Rectal smooth muscle tissue (tissue), 1 donor: ENCODE measurements around the gene FBXL3.
"Not testable (repeated sequence)": the region's sequence is repeated elsewhere in the genome, so short reads cannot be mapped to it uniquely, and the experiment has no call there.

ENCODE experiments used
- H3K27ac ChIP-seq: one replicate; pipeline ENCODE4 v1.7.0; 2013; ENCODE audit warnings: low read depth, low read length, inconsistent platforms
- H3K27me3 ChIP-seq: one replicate; pipeline ENCODE4 v1.7.0; 2013; ENCODE audit warnings: low read length; ENCODE audit not compliant: control insufficient read depth, insufficient read depth
- H3K36me3 ChIP-seq: one replicate; pipeline ENCODE4 v1.7.0; 2013; ENCODE audit warnings: low read length; ENCODE audit not compliant: control insufficient read depth, insufficient read depth
- H3K4me1 ChIP-seq: one replicate; pipeline ENCODE4 v1.7.0; 2013; ENCODE audit warnings: low read length; ENCODE audit not compliant: control insufficient read depth, insufficient read depth
- H3K4me3 ChIP-seq: one replicate; pipeline ENCODE4 v1.7.0; 2013; ENCODE audit warnings: low read length
- H3K9ac ChIP-seq: one replicate; pipeline ENCODE4 v1.7.0; 2013; ENCODE audit warnings: low read length

FBXL3 gene

GRCh38 chr13:77016888-77017623 lies 9.9 kb downstream of the FBXL3 start:
- peaks cover 22% of the 10 kb centered on the region for H3K36me3 ChIP-seq
- no peak overlapping the region for H3K4me3 ChIP-seq
- no peak overlapping the region for H3K9ac ChIP-seq
- peaks cover 4% of the 10 kb centered on the region for H3K4me1 ChIP-seq
- H3K27me3 ChIP-seq, result no peaks in the 10 kb centered on the region
- H3K27ac ChIP-seq, result no peak overlapping the region

DNA sequence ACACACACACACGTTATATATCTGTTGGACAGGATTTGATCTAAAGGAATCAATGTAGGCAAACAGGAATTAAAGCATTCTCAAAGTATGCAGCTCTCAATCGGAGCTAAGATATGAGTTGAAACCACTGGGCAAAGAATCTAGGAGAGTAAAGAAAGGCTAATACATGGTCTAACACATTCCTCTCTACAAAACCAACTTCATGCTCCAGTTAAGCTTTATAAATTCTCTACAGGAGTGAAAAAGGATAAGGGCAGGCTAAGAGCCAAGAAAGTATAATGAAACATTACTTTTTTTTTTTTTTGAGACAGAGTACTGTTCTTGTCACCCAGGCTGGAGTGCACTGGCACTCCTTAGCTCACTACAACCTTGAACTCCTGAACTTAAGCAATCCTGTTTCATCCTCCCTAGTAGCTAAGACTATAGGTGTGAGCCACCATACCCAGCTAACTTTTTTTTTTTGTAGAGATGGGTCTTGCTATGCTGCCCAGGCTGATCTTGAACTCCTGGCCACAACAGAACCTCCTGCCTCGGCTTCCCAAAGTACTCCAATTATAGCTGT lies 10.6 kb downstream of the FBXL3 start:
- peaks cover 1% of the 10 kb centered on the region for H3K4me1 ChIP-seq
- H3K9ac ChIP-seq, result no peak overlapping the region
- H3K4me3 ChIP-seq, result no peak overlapping the region
- peaks cover 22% of the 10 kb centered on the region for H3K36me3 ChIP-seq
- H3K27ac ChIP-seq, result no peak overlapping the region
- no peaks in the 10 kb centered on the region for H3K27me3 ChIP-seq

- Histone ChIP-seq H3K4me3 (no peak overlapping the region), H3K27me3 (no peaks in the 10 kb centered on the region), H3K4me1 (no peaks in the 10 kb centered on the region), H3K9ac (no peak overlapping the region), H3K27ac (no peak overlapping the region), H3K36me3 (peaks cover 29% of the 10 kb centered on the region)
These were observed 11.9 kb downstream of the FBXL3 start for GRCh38 chr13:77014906-77015685.

GRCh38 chr13:77013853-77014542 lies 13.0 kb downstream of the FBXL3 start:
- peaks cover 29% of the 10 kb centered on the region for H3K36me3 ChIP-seq
- no peaks in the 10 kb centered on the region for H3K27me3 ChIP-seq
- peaks cover 1% of the 10 kb centered on the region for H3K4me1 ChIP-seq
- no peak overlapping the region for H3K4me3 ChIP-seq
- no peak overlapping the region for H3K27ac ChIP-seq
- no peak overlapping the region for H3K9ac ChIP-seq

GRCh38 chr13:77009719-77010118 lies 17.2 kb downstream of the FBXL3 start:
- not testable (repeated sequence) for H3K27me3 ChIP-seq, H3K27ac ChIP-seq, H3K4me1 ChIP-seq, H3K4me3 ChIP-seq, H3K9ac ChIP-seq
- peaks cover 30% of the 10 kb centered on the region for H3K36me3 ChIP-seq

- H3K4me1 ChIP-seq, result peaks cover 6% of the 10 kb centered on the region
- no peaks in the 10 kb centered on the region for H3K27me3 ChIP-seq
- H3K9ac ChIP-seq, result no peak overlapping the region
- H3K27ac ChIP-seq, result no peak overlapping the region
- H3K36me3 ChIP-seq, result peaks cover 23% of the 10 kb centered on the region
- H3K4me3 ChIP-seq, result no peak overlapping the region
These were observed 17.9 kb downstream of the FBXL3 start for GRCh38 chr13:77009011-77009410.

DNA sequence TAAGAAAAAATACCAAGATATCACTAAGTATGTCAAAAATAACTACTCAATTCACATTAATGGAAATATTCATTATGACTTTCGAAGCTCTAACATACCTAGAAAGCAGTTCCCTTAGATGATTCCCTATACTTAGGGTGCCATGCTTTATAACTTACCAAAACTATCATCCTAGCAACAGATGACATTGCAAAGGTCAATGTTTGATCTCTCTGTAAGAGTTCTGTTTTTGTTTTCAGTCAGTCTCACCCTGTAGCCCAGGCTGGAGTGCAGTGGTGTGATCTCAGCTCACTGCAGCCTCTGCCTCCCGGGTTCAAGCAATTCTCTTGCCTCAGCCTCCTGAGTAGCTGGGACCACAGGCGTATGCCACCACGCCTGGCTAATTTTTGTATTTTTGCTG lies 18.6 kb downstream of the FBXL3 start:
- H3K36me3 ChIP-seq, result peaks cover 18% of the 10 kb centered on the region

DNA sequence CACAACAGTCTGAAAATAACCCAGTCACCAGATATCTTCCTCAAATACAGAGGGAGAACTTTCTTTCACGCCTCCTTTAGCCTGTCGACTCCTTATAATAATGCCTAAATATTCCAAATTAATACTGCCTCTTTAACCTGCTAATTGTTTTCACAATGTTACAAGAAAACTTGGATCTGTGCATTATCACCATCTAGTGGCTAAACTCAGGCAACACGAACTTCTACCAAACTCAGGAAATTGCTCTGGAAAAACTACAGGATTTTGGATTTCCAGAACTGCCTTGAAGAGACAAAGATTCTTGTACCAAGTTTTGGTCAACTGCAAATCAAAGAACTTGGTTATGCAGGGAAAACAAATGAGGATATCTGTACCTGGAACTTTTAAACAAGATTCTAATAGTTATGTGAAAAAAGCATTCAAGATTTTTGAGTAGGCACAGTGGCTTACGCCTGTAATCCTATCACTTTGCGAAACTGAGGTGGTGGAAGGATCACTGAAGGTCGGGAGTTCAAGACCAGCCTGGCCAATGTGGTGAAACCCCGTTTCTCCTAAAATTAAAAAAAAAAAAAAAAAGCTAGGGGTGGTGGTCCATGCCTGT lies 24.3 kb downstream of the FBXL3 start:
- Histone ChIP-seq H3K4me1 (peaks cover 7% of the 10 kb centered on the region), H3K27ac (no peak overlapping the region), H3K27me3 (no peaks in the 10 kb centered on the region), H3K4me3 (no peak overlapping the region), H3K36me3 (peaks cover 8% of the 10 kb centered on the region), H3K9ac (no peak overlapping the region)

More for the DNA sequence above, 18.6 kb downstream of the FBXL3 start:
- H3K9ac ChIP-seq, H3K4me3 ChIP-seq, H3K4me1 ChIP-seq, H3K27ac ChIP-seq, H3K27me3 ChIP-seq: not testable (repeated sequence)

DNA sequence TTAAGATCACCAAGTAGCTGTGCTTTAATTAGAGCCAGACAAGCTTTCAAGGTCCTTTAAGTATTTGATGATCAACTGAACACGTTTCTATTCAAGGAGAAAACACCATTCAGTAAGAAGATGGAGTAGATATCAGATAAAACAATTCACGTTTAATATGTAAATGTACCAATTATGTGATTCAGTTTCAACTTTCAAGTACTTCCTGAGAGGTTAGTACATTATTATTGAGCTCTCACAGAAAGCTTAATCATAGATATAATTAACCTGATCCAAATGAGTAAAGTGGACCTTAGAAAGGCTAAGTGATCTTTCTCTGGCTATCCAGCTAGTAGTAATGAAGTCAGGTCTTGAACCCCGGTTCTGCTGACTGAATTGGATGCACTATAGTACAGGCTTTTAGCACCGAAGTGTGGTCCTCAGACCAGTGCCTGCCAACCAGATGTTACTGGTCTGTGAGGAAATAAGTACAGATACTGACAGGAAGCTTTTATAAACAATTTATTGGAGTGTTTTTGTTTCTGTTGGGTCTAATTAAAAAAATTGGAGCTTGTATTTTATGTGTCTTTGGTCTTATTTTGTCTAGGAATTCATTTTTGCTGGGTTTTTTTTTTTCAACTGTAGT lies 24.9 kb downstream of the FBXL3 start:
- Histone ChIP-seq H3K27me3 (no peaks in the 10 kb centered on the region), H3K4me3 (no peak overlapping the region), H3K4me1 (peaks cover 7% of the 10 kb centered on the region), H3K9ac (no peak overlapping the region), H3K27ac (no peak overlapping the region), H3K36me3 (peaks cover 6% of the 10 kb centered on the region)

DNA sequence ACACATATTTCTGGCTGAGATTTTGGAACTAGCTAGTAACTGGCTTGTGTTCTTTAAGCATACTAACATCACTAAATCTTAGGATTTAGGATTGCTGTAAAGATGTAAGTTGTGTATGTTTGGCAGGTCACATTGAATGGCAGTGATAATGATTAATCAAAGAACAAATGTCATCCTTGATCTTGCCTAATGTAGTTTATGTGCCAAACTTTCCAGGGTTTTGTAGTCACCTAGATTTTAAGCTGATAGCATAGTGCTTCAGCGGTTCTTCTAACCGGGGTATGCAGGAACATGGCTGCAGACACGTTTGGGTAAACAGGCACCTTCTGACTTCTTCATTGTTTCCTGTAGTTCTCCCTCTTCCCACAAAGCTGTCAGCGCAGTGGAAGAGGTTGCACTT lies 25.4 kb downstream of the FBXL3 start:
- no peak overlapping the region for H3K9ac ChIP-seq
- no peak overlapping the region for H3K4me3 ChIP-seq
- peaks cover 4% of the 10 kb centered on the region for H3K36me3 ChIP-seq
- H3K4me1 ChIP-seq, result peaks cover 7% of the 10 kb centered on the region
- H3K27me3 ChIP-seq, result no peaks in the 10 kb centered on the region
- no peak overlapping the region for H3K27ac ChIP-seq

GRCh38 chr13:77000475-77000874 lies 26.5 kb downstream of the FBXL3 start:
- no peak overlapping the region for H3K27ac ChIP-seq
- H3K9ac ChIP-seq, result no peak overlapping the region
- H3K4me1 ChIP-seq, result peaks cover 7% of the 10 kb centered on the region
- H3K36me3 ChIP-seq, result peaks cover 4% of the 10 kb centered on the region
- no peaks in the 10 kb centered on the region for H3K27me3 ChIP-seq
- H3K4me3 ChIP-seq, result no peak overlapping the region
